ENCODE data around the gene CCDC186. TPM values are rescaled to one million over a fixed set of nuclear protein-coding genes. Genes with fewer than 3 reads are reported as not detected.

The CCDC186 gene
- total and polyA plus RNA-seq, 2 of the 13 experiments (the other 11 are each of a cell fraction or from before 2014, with no cell fraction given), result 4.2 to 11.8 TPM

DNA sequence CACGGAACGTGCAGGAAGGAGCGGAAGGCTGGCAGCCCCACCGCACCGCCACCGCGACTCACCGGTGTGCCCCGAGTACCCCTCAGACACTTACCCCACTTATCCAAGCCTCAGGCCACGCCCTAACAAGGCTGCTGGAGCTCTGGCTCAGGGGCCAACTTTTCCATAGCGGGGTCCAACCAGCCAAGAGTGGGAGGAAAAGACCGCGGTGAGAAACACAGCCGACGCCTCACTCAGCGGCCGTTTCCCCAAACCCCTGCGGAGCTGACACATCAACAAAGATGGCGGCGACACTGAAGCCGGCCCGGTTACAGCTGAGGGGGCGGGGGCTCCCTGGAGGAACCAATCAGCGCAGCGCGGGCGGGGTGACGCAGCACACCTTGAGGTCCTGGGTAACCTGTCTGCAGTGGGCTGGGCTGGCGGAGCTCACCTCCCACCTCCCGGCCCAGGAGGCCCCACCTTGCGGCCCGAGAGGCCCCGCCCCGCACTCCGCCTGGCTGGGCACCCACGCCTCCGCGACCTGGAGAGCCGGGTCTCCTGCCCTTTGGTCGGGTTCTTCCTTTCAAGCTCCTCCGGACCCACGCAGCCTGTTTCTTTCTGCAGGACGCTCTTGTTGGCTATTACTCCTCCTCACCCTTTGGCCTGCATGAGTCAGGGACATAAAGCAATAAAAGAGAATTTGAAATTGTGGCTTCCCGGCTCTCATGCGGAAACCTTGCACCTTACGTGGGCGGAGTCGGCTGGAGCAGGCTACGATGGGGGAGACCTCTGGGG lies at the start of gene CCDC186 (continued):
- TF ChIP-seq ZNF746 (CRISPR knock-in tag; IDR thresholded peaks at IDR 0.05) (no peak), HMGA1 (CRISPR knock-in tag; conservative IDR thresholded peaks at IDR 0.05) (no peak), PRMT3 (CRISPR knock-in tag; IDR thresholded peaks at IDR 0.05; ENCODE audit: borderline replicate concordance, low read depth) (no peak), TCF12 (IDR thresholded peaks at IDR 0.05) (no peak), TCF12 (CRISPR knock-in tag; IDR thresholded peaks at IDR 0.05) (peak; percentile 69; the same call in 1 of the 2 replicates), BRD4 (CRISPR knock-in tag; IDR thresholded peaks at IDR 0.05) (no peak), ZNF317 (CRISPR knock-in tag; IDR thresholded peaks at IDR 0.05) (peak; percentile 73; the same call in 1 of the 2 replicates), SRSF1 (optimal IDR thresholded peaks at IDR 0.05; ENCODE audit: low read depth, low read length) (peak; percentile 60), CC2D1A (CRISPR knock-in tag; IDR thresholded peaks at IDR 0.05) (no peak), ATRX (CRISPR knock-in tag; IDR thresholded peaks at IDR 0.05; ENCODE audit: borderline replicate concordance) (no peak), GTF2F1 (IDR thresholded peaks at IDR 0.05; ENCODE audit: low read length) (no peak), RBAK (CRISPR knock-in tag; IDR thresholded peaks at IDR 0.05) (no peak), ZNF12 (CRISPR knock-in tag; IDR thresholded peaks at IDR 0.05) (no peak), TAF15 (IDR thresholded peaks at IDR 0.05; ENCODE audit: low read depth, low read length, poor library complexity, severe bottlenecking) (no peak), SOX5 (CRISPR knock-in tag; IDR thresholded peaks at IDR 0.05; ENCODE audit: borderline replicate concordance) (peak; percentile 40; the same call in 1 of the 2 replicates), RARA (CRISPR knock-in tag; IDR thresholded peaks at IDR 0.05) (no peak), ATF7 (IDR thresholded peaks at IDR 0.05) (no peak), ATF7 (CRISPR knock-in tag; IDR thresholded peaks at IDR 0.05) (no peak), NFATC3 (CRISPR knock-in tag; IDR thresholded peaks at IDR 0.05) (no peak), NFE2 (CRISPR knock-in tag; IDR thresholded peaks at IDR 0.05) (0 out of 2 replicates have a peak, but pooled peaks have one; percentile 12), ELF3 (CRISPR knock-in tag; IDR thresholded peaks at IDR 0.05) (peak; percentile 23; the same call in 1 of the 2 replicates), HNF4A (CRISPR knock-in tag; IDR thresholded peaks at IDR 0.05) (peak; percentile 35; the same call in 1 of the 2 replicates), ZNF543 (CRISPR knock-in tag; IDR thresholded peaks at IDR 0.05) (no peak)
- TF ChIP-seq, protein P1, sequence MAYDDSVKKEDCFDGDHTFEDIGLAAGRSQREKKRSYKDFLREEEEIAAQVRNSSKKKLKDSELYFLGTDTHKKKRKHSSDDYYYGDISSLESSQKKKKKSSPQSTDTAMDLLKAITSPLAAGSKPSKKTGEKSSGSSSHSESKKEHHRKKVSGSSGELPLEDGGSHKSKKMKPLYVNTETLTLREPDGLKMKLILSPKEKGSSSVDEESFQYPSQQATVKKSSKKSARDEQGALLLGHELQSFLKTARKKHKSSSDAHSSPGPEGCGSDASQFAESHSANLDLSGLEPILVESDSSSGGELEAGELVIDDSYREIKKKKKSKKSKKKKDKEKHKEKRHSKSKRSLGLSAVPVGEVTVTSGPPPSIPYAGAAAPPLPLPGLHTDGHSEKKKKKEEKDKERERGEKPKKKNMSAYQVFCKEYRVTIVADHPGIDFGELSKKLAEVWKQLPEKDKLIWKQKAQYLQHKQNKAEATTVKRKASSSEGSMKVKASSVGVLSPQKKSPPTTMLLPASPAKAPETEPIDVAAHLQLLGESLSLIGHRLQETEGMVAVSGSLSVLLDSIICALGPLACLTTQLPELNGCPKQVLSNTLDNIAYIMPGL (CRISPR knock-in tag; IDR thresholded peaks at IDR 0.05; ENCODE audit: borderline replicate concordance in 1 of 2, low read depth in 1 of 2), result peak in 1 of 2 experiments; percentile 64; a peak in 2 of 4 replicates
- TF ChIP-seq, protein P2, sequence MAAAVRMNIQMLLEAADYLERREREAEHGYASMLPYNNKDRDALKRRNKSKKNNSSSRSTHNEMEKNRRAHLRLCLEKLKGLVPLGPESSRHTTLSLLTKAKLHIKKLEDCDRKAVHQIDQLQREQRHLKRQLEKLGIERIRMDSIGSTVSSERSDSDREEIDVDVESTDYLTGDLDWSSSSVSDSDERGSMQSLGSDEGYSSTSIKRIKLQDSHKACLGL (CRISPR knock-in tag; IDR thresholded peaks at IDR 0.05), result peak; percentile 40; the same call in 1 of the 2 replicates
- TF ChIP-seq, protein P3, sequence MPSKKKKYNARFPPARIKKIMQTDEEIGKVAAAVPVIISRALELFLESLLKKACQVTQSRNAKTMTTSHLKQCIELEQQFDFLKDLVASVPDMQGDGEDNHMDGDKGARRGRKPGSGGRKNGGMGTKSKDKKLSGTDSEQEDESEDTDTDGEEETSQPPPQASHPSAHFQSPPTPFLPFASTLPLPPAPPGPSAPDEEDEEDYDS (CRISPR knock-in tag; IDR thresholded peaks at IDR 0.05), result peak; percentile 97

Data from HepG2 (cell line).